Caco-2 (cell line): Measurements from ENCODE around the gene NOL8. TPM values are rescaled to one million over a fixed set of nuclear protein-coding genes. Genes with fewer than 3 reads are reported as not detected.

Experiments
- BruUV-seq: library from RNA; stranded (reverse); fragments of 400-500 nt; replicated peaks from 2 replicates; lab custom pipeline; 2021; lab: Mats Ljungman, UMichigan
- CTCF ChIA-PET: fragments of 300-600 bp; sonication (Branson Sonifier 250); formaldehyde crosslinking; loops from one replicate; lab custom pipeline; 2022; ENCODE audit warnings: antibody characterized with exemption; lab: Charles Lee
- POLR2A ChIA-PET: fragments of 300-600 bp; sonication (Branson Sonifier 250); formaldehyde crosslinking; loops from one replicate; lab custom pipeline; 2022; ENCODE audit warnings: antibody characterized with exemption; lab: Charles Lee
- DNase-seq, 2 experiments: peaks; one replicate each; pipeline versions ENCODE4 v3.0.0 to v3.0.0-alpha.2; 2020 to 2022
- H3K27me3 ChIP-seq: replicated peaks from 2 replicates; pipeline ENCODE4 v1.6.0; 2011; ENCODE audit warnings: low read length; ENCODE audit not compliant: control insufficient read depth, insufficient read depth
- H3K36me3 ChIP-seq: 2 replicates; pipeline ENCODE4 v1.5.1; 2011; ENCODE audit warnings: low read length; ENCODE audit not compliant: control insufficient read depth, insufficient read depth
- H3K4me1 ChIP-seq: fragments of 250-450 bp; sonication (Bioruptor Pico); 2 replicates; pipeline ENCODE4 v1.5.1; 2020; ENCODE audit warnings: mild to moderate bottlenecking
- H3K4me3 ChIP-seq: 2 replicates; pipeline ENCODE4 v1.5.1; 2011; ENCODE audit warnings: low read depth, mild to moderate bottlenecking, control low read depth, low read length
- H3K9me3 ChIP-seq: fragments of 250-450 bp; sonication (Bioruptor Pico); 2 replicates; pipeline ENCODE4 v1.5.1; 2020; ENCODE audit warnings: mild to moderate bottlenecking, moderate library complexity
- H3K27ac Mint-ChIP-seq: one replicate; pipeline ENCODE4 v1.8.0; 2022; ENCODE audit warnings: mixed read lengths; ENCODE audit not compliant: unreplicated experiment
- H3K27me3 Mint-ChIP-seq: one replicate; pipeline ENCODE4 v1.8.0; 2022; ENCODE audit warnings: mixed read lengths; ENCODE audit not compliant: insufficient read depth, unreplicated experiment
- H3K36me3 Mint-ChIP-seq: one replicate; pipeline ENCODE4 v1.8.0; 2022; ENCODE audit warnings: mild to moderate bottlenecking, mixed read lengths; ENCODE audit not compliant: insufficient read depth, unreplicated experiment
- H3K4me1 Mint-ChIP-seq: one replicate; pipeline ENCODE4 v1.8.0; 2022; ENCODE audit warnings: low read depth, mixed read lengths; ENCODE audit not compliant: unreplicated experiment
- H3K4me3 Mint-ChIP-seq: one replicate; pipeline ENCODE4 v1.8.0; 2022; ENCODE audit warnings: mild to moderate bottlenecking, moderate library complexity, mixed read lengths; ENCODE audit not compliant: unreplicated experiment
- H3K9me3 Mint-ChIP-seq: one replicate; pipeline ENCODE4 v1.8.0; 2022; ENCODE audit warnings: mixed read lengths; ENCODE audit not compliant: unreplicated experiment
- CTCF ChIP-seq, 2 experiments: fragments of 200-600 bp in 1 of 2; IDR thresholded peaks; 1 replicate in 1 of 2; 2 replicates in 1 of 2; pipeline versions ENCODE4 v1.5.1 to v1.8.0; 2011 to 2022; ENCODE audit warnings: antibody characterized with exemption in 1 of 2, control low read depth in 1 of 2, inconsistent platforms in 1 of 2, low read depth in 1 of 2, low read length in 1 of 2, mild to moderate bottlenecking in 1 of 2, moderate library complexity in 1 of 2; ENCODE audit not compliant: insufficient read depth in 1 of 2, severe bottlenecking in 1 of 2, unreplicated experiment in 1 of 2
- intact Hi-C: fragments of 100-400 bp; cut with micrococcal nuclease; formaldehyde crosslinking; loops from one replicate; pipeline ENCODE4 v1.10.0; 2022; ENCODE audit not compliant: unreplicated experiment
- total RNA-seq: library from RNA; stranded (reverse); gene quantifications from 2 replicates; pipeline ENCODE4 v1.2.3, GENCODE V29; 2022

The NOL8 gene
- total RNA-seq, 1 experiment from 2014 or later = 29.4 TPM

GRCh38 chr9:92315456-92315855 is 9.7 kb downstream of the NOL8 start:
- ChIA-PET POLR2A (no interaction called here), CTCF (no interaction called here)
- DNase-seq = no peak
- Mint-ChIP-seq H3K36me3 (peaks cover 44% of the 10 kb centered on the region), H3K27ac (no peak overlapping the region), H3K4me1 (peaks cover 10% of the 10 kb centered on the region), H3K9me3 (no peaks in the 10 kb centered on the region), H3K27me3 (no peaks in the 10 kb centered on the region), H3K4me3 (no peak overlapping the region)
- no peaks in the 10 kb centered on the region for H3K36me3 ChIP-seq
- no TSS peak for BruUV-seq
- no peak overlapping the region for H3K4me3 ChIP-seq
- no peak for TF ChIP-seq CTCF (IDR thresholded peaks at IDR 0.05; ENCODE audit: insufficient read depth in 1 of 2, low read depth in 1 of 2, low read length in 1 of 2, severe bottlenecking in 1 of 2, unreplicated experiment in 1 of 2)
- no peaks in the 10 kb centered on the region for H3K27me3 ChIP-seq
- H3K4me1 ChIP-seq = no peaks in the 10 kb centered on the region
- no peaks in the 10 kb centered on the region for H3K9me3 ChIP-seq
- intact Hi-C loops = no loop called here

GRCh38 chr9:92313624-92314012 is 11.5 kb downstream of the NOL8 start:
- DNase-seq = no peak
- peaks cover 10% of the 10 kb centered on the region for H3K4me1 Mint-ChIP-seq
- BruUV-seq = no TSS peak
- Histone ChIP-seq H3K36me3 (no peaks in the 10 kb centered on the region), H3K9me3 (no peaks in the 10 kb centered on the region), H3K27me3 (no peaks in the 10 kb centered on the region), H3K4me3 (no peak overlapping the region), H3K4me1 (no peaks in the 10 kb centered on the region)
- no peak overlapping the region for H3K4me3 Mint-ChIP-seq
- peaks cover 53% of the 10 kb centered on the region for H3K36me3 Mint-ChIP-seq
- POLR2A ChIA-PET = no interaction called here
- intact Hi-C loops = no loop called here
- H3K27me3 Mint-ChIP-seq = no peaks in the 10 kb centered on the region
- no peaks in the 10 kb centered on the region for H3K9me3 Mint-ChIP-seq
- H3K27ac Mint-ChIP-seq = no peak overlapping the region
- CTCF ChIA-PET = no interaction called here
- no peak for TF ChIP-seq CTCF (IDR thresholded peaks at IDR 0.05; ENCODE audit: insufficient read depth in 1 of 2, low read depth in 1 of 2, low read length in 1 of 2, severe bottlenecking in 1 of 2, unreplicated experiment in 1 of 2)

GRCh38 chr9:92312887-92313623 is 12.1 kb downstream of the NOL8 start:
- CTCF ChIA-PET = no interaction called here
- POLR2A ChIA-PET = no interaction called here
- TF ChIP-seq CTCF (IDR thresholded peaks at IDR 0.05; ENCODE audit: insufficient read depth in 1 of 2, low read depth in 1 of 2, low read length in 1 of 2, severe bottlenecking in 1 of 2, unreplicated experiment in 1 of 2) = no peak
- BruUV-seq = no TSS peak
- Histone ChIP-seq H3K27me3 (no peaks in the 10 kb centered on the region), H3K4me1 (no peaks in the 10 kb centered on the region), H3K36me3 (no peaks in the 10 kb centered on the region), H3K9me3 (no peaks in the 10 kb centered on the region), H3K4me3 (no peak overlapping the region)
- intact Hi-C loops = no loop called here
- Mint-ChIP-seq H3K27me3 (no peaks in the 10 kb centered on the region), H3K36me3 (peaks cover 53% of the 10 kb centered on the region), H3K9me3 (no peaks in the 10 kb centered on the region), H3K27ac (no peak overlapping the region), H3K4me3 (no peak overlapping the region), H3K4me1 (peaks cover 7% of the 10 kb centered on the region)
- DNase-seq = no peak
